GM19372 (cell line): ENCODE results near the gene TCEA3.

ENCODE experiments used
- ATAC-seq: cut with Tn5 transposase; IDR thresholded peaks from one replicate; pipeline ENCODE4 v1.9.1; 2021; ENCODE audit warnings: mild to moderate bottlenecking, low read depth, moderate library complexity; ENCODE audit not compliant: unreplicated experiment

Gene TCEA3

DNA sequence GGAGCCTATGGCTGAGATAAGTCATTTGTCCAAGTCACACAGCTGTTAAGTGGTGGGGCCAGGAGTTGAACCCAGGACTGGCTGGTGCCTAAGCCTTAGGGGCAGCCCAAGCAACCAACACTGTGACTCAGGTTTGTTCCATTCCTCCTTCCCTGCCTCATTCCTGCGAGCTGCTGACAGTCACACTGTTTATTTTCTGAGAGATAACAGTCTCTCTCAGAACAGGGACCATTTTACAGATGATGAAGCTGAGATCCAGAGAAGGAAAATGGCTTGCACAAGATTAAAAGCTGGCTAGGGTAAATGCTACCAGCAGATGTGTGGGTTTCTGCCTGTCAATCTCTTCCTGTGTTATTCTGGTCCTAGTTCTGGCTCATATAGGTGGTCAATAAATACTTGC is 24.3 kb upstream of the TCEA3 start:
- no peak for ATAC-seq

DNA sequence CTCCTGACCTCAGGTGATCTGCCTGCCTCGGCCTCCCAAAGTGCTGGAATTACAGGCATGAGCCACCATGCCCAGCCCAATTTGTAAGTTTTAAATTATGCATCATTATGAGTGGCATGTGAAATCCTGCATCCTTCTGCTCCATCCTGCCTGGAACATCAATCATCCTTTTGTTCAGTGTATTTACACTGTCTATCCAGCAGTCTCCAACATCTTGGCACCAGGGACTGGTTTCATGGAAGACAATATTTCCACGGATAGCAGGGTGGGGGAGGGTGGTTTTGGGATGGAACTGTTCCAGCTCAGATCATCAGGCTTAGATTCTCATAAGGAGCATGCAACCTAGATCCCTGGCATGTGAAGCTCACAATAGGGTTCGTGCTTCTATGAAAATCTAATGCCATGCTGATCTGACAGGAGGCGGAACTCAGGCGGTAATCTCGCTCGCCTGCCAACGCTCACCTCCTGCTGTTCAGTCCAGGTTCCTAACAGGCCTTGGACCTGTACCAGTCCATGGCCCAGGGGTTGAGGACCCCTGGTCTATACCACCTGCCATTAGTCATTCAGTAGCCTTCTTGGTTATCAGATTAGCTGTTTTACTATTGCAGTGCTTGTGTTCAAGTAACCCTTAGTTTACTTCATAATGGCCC is 22.2 kb upstream of the TCEA3 start:
- ATAC-seq: no peak

GRCh38 chr1:23444596-23445390 is 20.2 kb upstream of the TCEA3 start:
- no peak for ATAC-seq

DNA sequence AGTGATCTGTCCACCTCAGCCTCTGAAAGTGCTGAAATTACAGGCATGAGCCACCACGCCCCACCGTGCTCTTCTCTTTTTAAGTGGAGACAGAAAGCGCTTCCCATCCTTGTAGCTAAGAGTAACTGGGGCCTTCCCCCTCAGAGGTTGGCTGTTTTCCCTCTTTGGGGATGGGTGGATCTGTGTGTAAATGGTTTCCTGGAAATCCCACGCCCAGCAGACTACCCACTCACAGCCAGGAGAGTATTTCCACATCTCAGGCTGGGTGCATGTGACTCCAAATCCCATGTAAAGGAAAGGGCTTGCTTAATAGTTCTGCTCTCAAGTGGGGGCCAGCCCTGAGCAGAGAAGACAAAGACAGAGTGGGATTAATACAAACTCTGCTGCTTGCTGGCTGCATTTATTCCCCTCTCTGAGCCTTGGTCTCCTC is 19.6 kb upstream of the TCEA3 start:
- no peak for ATAC-seq

GRCh38 chr1:23442751-23443150 is 18.2 kb upstream of the TCEA3 start:
- ATAC-seq: no peak

DNA sequence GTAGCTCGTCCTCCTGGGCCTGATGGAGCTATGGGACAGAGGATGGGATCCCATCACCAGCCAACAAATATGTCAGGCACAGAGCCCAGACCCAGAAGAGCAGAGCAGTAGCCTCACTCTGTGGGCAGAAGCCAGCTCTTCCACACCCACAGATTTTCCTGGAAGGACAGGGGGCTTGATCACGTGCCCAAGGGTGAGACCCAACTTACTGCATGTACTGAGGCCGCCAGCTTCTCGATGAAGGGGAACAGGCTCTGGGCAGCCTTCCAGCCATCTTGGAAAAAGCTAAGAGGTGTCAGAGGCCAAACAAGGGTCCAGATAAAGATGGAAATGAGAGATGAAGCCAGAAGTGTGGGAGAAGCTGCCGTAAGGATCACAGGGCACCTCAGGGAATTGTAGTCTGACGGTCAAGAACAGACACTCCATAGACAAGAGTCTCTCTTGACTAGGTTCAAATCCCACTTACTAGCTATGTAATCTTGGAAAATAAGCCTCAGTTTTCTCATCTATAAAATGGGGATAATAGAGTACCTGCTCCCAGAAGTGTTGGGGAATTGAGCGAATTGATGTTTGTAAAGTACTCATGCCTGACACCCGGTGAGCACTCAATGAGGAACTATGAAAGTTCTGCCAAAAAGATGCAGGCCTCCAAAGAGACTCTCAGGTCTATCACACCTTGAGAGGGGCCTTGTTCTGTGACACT is 17.0 kb upstream of the TCEA3 start:
- ATAC-seq: no peak

DNA sequence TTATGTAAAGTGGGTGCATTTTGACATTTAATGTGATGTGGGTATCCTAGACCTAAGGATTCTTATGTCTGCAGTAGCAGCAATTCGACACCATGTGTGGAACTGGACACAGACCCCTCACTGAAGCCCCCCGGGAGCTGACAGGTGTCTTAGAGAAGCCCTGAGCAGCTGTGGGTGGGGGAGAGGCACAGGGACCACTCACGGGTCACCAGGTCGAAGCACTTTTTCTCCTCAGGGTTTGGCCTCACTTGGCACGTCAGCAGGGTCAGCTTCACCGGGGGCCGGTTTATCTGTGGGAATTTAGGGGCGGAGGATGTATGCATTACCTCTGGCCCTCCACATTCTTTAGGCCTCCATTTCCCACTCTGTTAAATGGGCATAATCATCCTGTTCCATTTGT is 14.0 kb upstream of the TCEA3 start:
- ATAC-seq: no peak

GRCh38 chr1:23437355-23437664 is 12.8 kb upstream of the TCEA3 start:
- ATAC-seq: no peak

GRCh38 chr1:23436520-23437354 is 12.2 kb upstream of the TCEA3 start:
- ATAC-seq: no peak

- ATAC-seq: no peak
Observed at GRCh38 chr1:23434260-23434775, 9.8 kb upstream of the TCEA3 start.

DNA sequence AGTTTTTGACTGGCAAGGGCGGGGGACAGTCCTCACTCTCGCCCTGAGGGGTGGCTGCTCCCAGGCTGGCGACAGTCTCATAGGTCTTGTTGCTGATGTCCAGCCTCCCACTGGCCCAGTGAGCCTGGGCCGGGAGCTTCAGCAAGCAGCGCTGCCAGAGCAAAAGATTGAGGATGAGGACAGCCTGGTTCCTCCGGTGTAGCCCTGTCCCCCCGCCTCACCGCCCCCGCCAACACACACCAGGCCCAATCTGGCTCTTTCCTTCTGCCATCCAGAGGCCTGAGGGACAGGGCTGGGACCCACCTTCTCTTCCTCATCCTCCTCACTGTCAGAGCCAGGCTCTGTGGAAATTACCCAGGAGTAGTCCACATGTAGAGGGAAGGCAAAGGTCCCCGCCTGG is 8.6 kb upstream of the TCEA3 start:
- ATAC-seq: no peak

DNA sequence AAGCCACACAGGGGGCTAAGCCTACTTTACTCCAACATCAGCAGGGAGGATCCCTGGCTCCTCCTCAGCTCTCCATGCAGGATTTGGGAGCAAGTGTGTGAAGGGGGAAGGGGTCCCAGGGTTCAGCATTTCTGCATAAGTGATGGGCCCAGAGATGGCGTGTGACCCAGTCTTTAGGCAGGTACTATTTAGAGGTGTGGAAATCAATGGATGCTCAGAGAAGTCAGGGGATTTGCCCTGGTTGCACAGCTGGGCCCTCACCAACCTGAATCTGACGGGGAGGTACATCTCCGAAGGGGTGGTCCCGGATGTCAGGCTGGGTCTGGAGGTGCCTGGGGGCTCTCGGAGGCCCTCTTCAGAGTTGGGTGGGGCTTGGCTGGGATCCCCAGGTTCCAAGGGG is 6.9 kb upstream of the TCEA3 start:
- ATAC-seq: no peak

DNA sequence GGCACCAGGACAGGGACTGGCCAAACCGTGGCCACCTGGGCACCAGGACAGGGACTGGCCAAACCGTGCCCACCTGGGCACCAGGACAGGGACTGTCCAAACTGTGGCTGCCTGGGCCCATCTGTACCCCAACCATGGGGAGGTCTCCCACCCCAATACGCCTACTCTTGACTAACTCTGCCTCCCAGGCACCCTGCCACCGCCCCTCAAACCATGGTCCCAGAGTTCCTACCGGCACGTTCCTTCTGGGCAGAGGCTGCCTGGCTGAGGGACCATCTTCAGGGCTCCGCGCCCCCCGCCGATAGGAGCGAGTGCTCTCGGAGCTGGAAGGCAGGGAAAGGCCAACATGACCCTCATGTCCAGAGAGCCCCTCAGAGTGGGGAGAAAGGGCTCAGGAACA is 6.3 kb upstream of the TCEA3 start:
- ATAC-seq: no peak

DNA sequence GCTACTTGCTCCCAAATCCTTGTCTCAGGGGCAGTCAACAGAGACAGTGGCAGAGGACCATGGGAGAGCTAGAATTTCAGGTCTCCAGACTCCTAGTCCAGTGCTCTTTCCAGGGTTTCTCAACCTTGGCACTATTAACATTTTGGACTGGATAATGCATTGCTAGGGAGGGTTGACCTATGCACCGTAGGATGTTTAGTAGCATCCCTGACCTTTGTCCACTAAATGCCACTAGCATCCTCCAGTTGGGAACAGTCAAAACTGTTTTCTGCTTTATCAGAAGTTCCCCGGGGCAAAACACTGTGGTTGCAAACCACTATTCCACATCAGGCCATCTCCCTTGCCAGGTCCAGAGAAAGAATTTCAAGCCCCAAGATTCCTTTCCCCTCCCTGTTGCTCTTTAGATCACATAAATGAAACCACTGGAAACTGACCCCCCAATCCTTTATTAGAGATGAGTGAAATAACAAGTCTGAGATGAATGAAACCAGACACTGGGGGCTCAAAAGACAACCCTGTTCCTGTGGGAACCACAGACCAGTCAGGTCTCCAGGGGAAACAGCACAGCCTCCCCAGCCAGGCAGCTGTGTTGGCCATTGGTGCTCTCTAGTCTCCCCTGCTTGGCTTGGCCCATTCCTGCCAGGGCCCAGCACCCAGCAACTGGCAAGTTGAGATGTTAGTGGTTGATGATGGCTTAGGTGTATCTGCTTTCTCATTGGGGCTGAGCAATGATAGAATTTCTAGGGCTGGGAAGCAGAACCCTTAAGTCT is 3.8 kb upstream of the TCEA3 start:
- ATAC-seq: no peak

DNA sequence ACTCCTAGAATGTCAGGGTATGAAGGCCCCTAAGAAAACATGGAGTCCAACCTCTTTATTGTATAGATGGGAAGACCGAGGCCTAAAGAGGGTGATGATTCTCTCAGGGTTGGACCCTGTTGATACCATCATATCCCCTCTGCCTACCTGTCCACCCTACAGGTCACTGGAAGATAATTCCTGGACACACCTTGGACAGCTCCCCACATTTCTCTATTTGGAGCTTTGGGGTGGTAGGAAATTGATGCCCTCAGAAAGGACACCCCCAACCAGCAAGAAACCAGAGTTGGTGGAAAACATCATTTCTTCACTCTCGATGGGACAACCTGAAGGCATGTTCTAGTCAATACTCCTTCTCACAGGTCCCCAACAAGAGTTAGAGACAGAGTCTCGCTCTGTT is 3.0 kb upstream of the TCEA3 start:
- ATAC-seq: no peak

DNA sequence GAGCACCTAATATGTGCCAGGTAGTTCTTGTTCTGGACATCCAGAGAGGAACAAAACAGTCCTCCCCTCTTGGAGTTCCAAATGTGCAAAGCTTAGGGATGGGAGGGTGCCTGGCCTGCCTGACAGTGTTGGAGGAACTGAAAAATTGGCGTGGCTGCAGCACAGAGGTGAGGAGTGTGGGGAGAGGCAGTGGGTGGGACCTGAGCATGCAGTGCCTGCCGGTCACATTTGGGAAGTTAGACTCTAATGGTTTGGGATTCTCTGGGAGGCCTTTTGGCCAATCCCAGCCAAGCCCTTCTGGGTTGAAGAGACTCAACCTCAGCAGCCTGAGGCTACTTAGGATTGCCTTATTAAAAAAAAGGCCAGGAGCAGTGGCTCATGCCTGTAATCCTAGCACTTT is 2.3 kb upstream of the TCEA3 start:
- ATAC-seq: no peak

- no peak for ATAC-seq
Observed at GRCh38 chr1:23425193-23425494, 596 bp upstream of the TCEA3 start.

DNA sequence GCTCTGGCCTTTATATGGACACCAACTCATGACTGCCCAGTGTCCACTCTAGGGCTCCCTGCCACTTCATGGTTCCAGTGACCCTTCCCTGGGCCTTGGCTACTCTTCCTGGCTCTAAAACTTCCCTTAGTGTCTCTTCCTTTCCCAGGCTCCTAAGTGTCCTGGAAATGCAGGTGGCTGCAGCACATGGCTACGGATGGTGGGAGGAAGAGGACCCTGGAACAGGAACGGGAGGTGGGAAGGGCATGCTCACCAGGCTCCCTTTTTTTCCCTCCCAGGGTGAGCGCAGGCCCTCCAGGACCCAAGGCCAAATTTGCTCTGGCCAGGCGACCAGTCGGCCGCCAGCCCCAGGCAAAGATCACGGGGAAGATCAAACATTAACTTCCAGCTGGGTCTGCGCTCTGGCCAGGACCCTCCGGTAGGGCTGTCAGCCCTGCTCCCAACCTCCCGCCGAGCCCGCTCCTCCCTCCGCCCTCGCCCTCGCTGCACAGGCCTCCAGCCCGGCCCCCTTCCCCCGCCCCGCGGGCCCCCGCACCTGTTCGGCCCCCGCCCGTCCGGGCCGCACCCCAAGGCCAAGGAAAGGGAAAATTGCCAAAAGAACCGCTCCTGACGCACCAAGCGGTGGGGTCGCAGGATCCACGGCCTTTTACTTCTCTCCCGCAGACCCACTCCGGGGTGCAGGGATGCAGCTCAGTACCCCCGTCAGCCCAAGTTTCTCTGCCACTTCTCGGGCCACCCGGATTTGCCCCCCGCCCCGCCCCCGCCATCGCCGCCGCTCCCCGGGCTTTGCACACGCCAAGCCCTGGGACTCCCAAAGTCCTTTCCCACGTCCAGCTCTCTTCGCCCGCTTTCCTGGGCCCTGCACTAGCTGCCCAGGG is 894 bp downstream of the TCEA3 start:
- ATAC-seq: no peak

DNA sequence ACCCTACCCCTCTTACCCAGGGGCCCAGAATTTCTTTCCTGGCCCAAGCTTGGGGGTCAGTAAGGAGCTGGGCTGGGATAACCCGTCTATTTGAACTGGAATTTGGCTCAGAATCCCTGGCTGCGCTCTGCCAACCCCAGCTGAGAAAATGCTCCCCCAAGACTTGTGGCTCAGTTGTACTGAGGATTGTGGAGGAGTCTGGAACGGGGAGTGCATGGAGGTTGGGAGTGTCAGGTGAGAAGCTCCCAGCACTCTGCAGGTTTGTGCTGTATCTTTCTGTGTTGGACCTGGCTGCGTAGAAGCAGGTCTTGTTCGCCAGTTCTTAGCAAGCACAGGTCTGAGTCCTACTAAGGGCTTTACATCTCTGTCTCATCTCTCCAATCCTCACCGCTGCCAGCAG is 1.6 kb downstream of the TCEA3 start:
- ATAC-seq: no peak
